Right lobe of liver (tissue), 4 donors: Measurements from ENCODE around the gene PITPNM3.

ENCODE experiments used
- CTCF ChIP-seq, 4 donors: fragments of 200-600 bp in 3 of 4; fragments of 450-650 bp in 1 of 4; IDR thresholded peaks; one replicate each; pipeline versions ENCODE4 v1.5.1 to v1.8.0; 2016 to 2022; ENCODE audit warnings: antibody characterized with exemption in 4 of 4, mild to moderate bottlenecking in 2 of 4
- POLR2A ChIP-seq: fragments of 450-650 bp; IDR thresholded peaks from one replicate; pipeline ENCODE4 v1.6.1; 2017; ENCODE audit warnings: antibody characterized with exemption, mild to moderate bottlenecking
- donor health status: DM: no; HTN: no; CAD: no.
- donor health status: DM: no; HTN: no; CAD: no.
- donor health status: DM: no; HTN: yes; CAD: no.

GRCh38 chr17:6422654-6423241 lies 133.6 kb downstream of the PITPNM3 start:
- TF ChIP-seq CTCF (IDR thresholded peaks at IDR 0.05) (no peak), POLR2A (no peak)
